H1 (cell line): ENCODE results near the gene MGAT5. TPM values are rescaled to one million over a fixed set of nuclear protein-coding genes. Genes with fewer than 3 reads are reported as not detected.

Experiments used
- CTCF ChIA-PET: fragments of 300-600 bp; sonication (Branson Sonifier 250); formaldehyde crosslinking; loops from one replicate; lab custom pipeline; 2021; ENCODE audit not compliant: partially characterized antibody; lab: Charles Lee
- POLR2A ChIA-PET: fragments of 300-600 bp; sonication (Branson Sonifier 250); formaldehyde crosslinking; loops from one replicate; lab custom pipeline; 2021; ENCODE audit warnings: inconsistent platforms; ENCODE audit not compliant: partially characterized antibody; lab: Charles Lee
- DNase-seq, 2 experiments: peaks; one replicate each; pipeline versions ENCODE4 v3.0.0 to v3.0.0-alpha.2; 2010 to 2022; ENCODE audit warnings: low spot score in 2 of 2, low read depth in 1 of 2, mixed read lengths in 1 of 2
- FAIRE-seq: peaks from 2 replicates; lab custom pipeline; 2011; peaks lifted over from hg19 to GRCh38; lab: Jason Lieb, UNC
- H2AFZ ChIP-seq: 2 replicates; pipeline ENCODE4 v1.8.1; 2012; ENCODE audit warnings: low read length, inconsistent platforms
- H2AK5ac ChIP-seq: 2 replicates; pipeline ENCODE4 v1.6.1; 2013; ENCODE audit warnings: low read depth, low read length
- H2BK120ac ChIP-seq: replicated peaks from 2 replicates; pipeline ENCODE3; 2013; ENCODE audit warnings: low read depth, low read length, inconsistent platforms
- H2BK12ac ChIP-seq: 2 replicates; pipeline ENCODE4 v1.6.1; 2013; ENCODE audit warnings: low read depth, low read length
- H2BK15ac ChIP-seq: 2 replicates; pipeline ENCODE4 v1.6.1; 2013; ENCODE audit warnings: low read length
- H2BK20ac ChIP-seq: 2 replicates; pipeline ENCODE4 v1.6.1; 2013; ENCODE audit warnings: low read length
- H2BK5ac ChIP-seq: 2 replicates; pipeline ENCODE4 v1.6.1; 2013; ENCODE audit warnings: low read depth, low read length
- H3K14ac ChIP-seq: 2 replicates; pipeline ENCODE4 v1.6.1; 2013; ENCODE audit warnings: inconsistent platforms; ENCODE audit not compliant: insufficient read length
- H3K18ac ChIP-seq: 2 replicates; pipeline ENCODE4 v1.6.1; 2013; ENCODE audit warnings: low read length; ENCODE audit errors: extremely low read depth
- H3K23ac ChIP-seq: 2 replicates; pipeline ENCODE4 v1.6.1; 2013; ENCODE audit warnings: inconsistent platforms; ENCODE audit not compliant: insufficient read length
- H3K23me2 ChIP-seq: 2 replicates; pipeline ENCODE4 v1.6.1; 2013; ENCODE audit warnings: low read depth, low read length
- H3K27ac ChIP-seq: 2 replicates; pipeline ENCODE4 v1.6.1; 2011; ENCODE audit warnings: low read depth, low read length, inconsistent platforms
- H3K27me3 ChIP-seq, 4 experiments: replicated peaks in 1 of 4; 1 replicate in 1 of 4; 2 replicates in 3 of 4; pipeline versions ENCODE4 v1.6.1 to v1.8.1; 2011 to 2013; ENCODE audit warnings: low read length in 3 of 4, mild to moderate bottlenecking in 3 of 4, inconsistent platforms in 2 of 4, mixed read lengths in 2 of 4, moderate library complexity in 1 of 4; ENCODE audit not compliant: control insufficient read depth in 3 of 4, insufficient read depth in 3 of 4; ENCODE audit errors: extremely low read depth in 1 of 4
- H3K36me3 ChIP-seq, 4 experiments: 2 replicates each; pipeline versions ENCODE4 v1.6.1 to v1.8.1; 2011 to 2013; ENCODE audit warnings: mild to moderate bottlenecking in 4 of 4, low read length in 3 of 4, moderate library complexity in 2 of 4, control low read depth in 1 of 4, inconsistent platforms in 1 of 4; ENCODE audit not compliant: insufficient read depth in 4 of 4, control insufficient read depth in 2 of 4
- H3K4ac ChIP-seq: replicated peaks from 2 replicates; pipeline ENCODE3; 2013; ENCODE audit warnings: low read length, low read depth, mixed read lengths, inconsistent platforms; ENCODE audit not compliant: insufficient read length
- H3K4me1 ChIP-seq, 4 experiments: replicated peaks in 1 of 4; 1 replicate in 1 of 4; 2 replicates in 3 of 4; pipeline versions ENCODE4 v1.6.1 to v1.8.1; 2011 to 2013; ENCODE audit warnings: low read length in 3 of 4, inconsistent platforms in 2 of 4, mixed read lengths in 1 of 4; ENCODE audit not compliant: insufficient read depth in 4 of 4, control insufficient read depth in 3 of 4
- H3K4me2 ChIP-seq, 2 experiments: 2 replicates each; pipeline versions ENCODE4 v1.6.1 to v1.8.1; 2011 to 2013; ENCODE audit warnings: low read depth in 2 of 2, low read length in 2 of 2, control low read depth in 1 of 2, inconsistent platforms in 1 of 2, mild to moderate bottlenecking in 1 of 2; ENCODE audit not compliant: insufficient read depth in 1 of 2
- H3K4me3 ChIP-seq, 4 experiments: fragments of 200-600, 300-600 bp in 1 of 4; sonication (generic), shearing (Covaris generic), sonication (Bioruptor Twin) in 1 of 4; 2 replicates each; pipeline versions ENCODE4 v1.5.1 to v1.8.1; 2011 to 2016; ENCODE audit warnings: low read length in 4 of 4, low read depth in 3 of 4, control low read depth in 2 of 4, inconsistent platforms in 2 of 4, mild to moderate bottlenecking in 2 of 4, mixed read lengths in 1 of 4, moderate library complexity in 1 of 4; ENCODE audit not compliant: insufficient read depth in 2 of 4; ENCODE audit errors: extremely low read depth in 1 of 4
- H3K56ac ChIP-seq: replicated peaks from 2 replicates; pipeline ENCODE3; 2013; ENCODE audit warnings: low read depth, mild to moderate bottlenecking, mixed read lengths, low read length, inconsistent platforms; ENCODE audit not compliant: insufficient read length
- H3K79me1 ChIP-seq: 2 replicates; pipeline ENCODE4 v1.6.1; 2013; ENCODE audit warnings: low read depth, low read length, control low read depth
- H3K79me2 ChIP-seq, 2 experiments: 2 replicates each; pipeline versions ENCODE4 v1.6.1 to v1.8.1; 2012 to 2013; ENCODE audit warnings: low read length in 2 of 2, mild to moderate bottlenecking in 2 of 2, inconsistent platforms in 1 of 2; ENCODE audit not compliant: insufficient read depth in 2 of 2, control insufficient read depth in 1 of 2
- H3K9ac ChIP-seq, 4 experiments: replicated peaks in 1 of 4; 1 replicate in 1 of 4; 2 replicates in 3 of 4; pipeline versions ENCODE4 v1.6.1 to v1.8.1; 2011 to 2013; ENCODE audit warnings: low read depth in 3 of 4, low read length in 3 of 4, control low read depth in 2 of 4, mild to moderate bottlenecking in 2 of 4, moderate library complexity in 2 of 4, inconsistent platforms in 1 of 4; ENCODE audit errors: extremely low read depth in 1 of 4
- H3K9me3 ChIP-seq, 2 experiments: 2 replicates each; pipeline versions ENCODE4 v1.6.1 to v1.8.1; 2012 to 2013; ENCODE audit warnings: mild to moderate bottlenecking in 2 of 2, moderate library complexity in 2 of 2, control low read depth in 1 of 2, inconsistent platforms in 1 of 2, low read depth in 1 of 2, low read length in 1 of 2, mixed read lengths in 1 of 2; ENCODE audit not compliant: insufficient read depth in 2 of 2
- H4K20me1 ChIP-seq, 2 experiments: replicated peaks in 1 of 2; 2 replicates each; pipeline versions ENCODE3 to v1.8.1; 2011 to 2013; ENCODE audit warnings: inconsistent platforms in 2 of 2, low read length in 2 of 2, mild to moderate bottlenecking in 1 of 2; ENCODE audit not compliant: insufficient read depth in 2 of 2, control insufficient read depth in 1 of 2
- H4K5ac ChIP-seq: 2 replicates; pipeline ENCODE4 v1.6.1; 2013; ENCODE audit warnings: low read length, low read depth, mixed read lengths, inconsistent platforms; ENCODE audit not compliant: insufficient read length
- H4K8ac ChIP-seq: 2 replicates; pipeline ENCODE4 v1.8.0; 2013; ENCODE audit warnings: mild to moderate bottlenecking, moderate library complexity, low read length, inconsistent platforms; ENCODE audit not compliant: insufficient read depth; ENCODE audit errors: extremely low read depth
- H4K91ac ChIP-seq: replicated peaks from 2 replicates; pipeline ENCODE3; 2013; ENCODE audit warnings: low read length, mixed read lengths, inconsistent platforms; ENCODE audit not compliant: insufficient read length
- ATF2 ChIP-seq: IDR thresholded peaks from 2 replicates; pipeline ENCODE4 v1.6.1; 2012; ENCODE audit warnings: low read length, inconsistent platforms
- CBX8 ChIP-seq: fragments of 300-800, 300-1000 bp; sonication (generic); IDR thresholded peaks from 2 replicates; pipeline ENCODE4 v1.7.1; 2016; ENCODE audit warnings: low read depth, low read length, borderline replicate concordance
- CHD1 ChIP-seq: IDR thresholded peaks from 2 replicates; pipeline ENCODE4 v1.6.1; 2012; ENCODE audit warnings: low read depth, low read length, improper control_type of control experiment
- KDM5A ChIP-seq: fragments of 200-600 bp; IDR thresholded peaks from 2 replicates; pipeline ENCODE4 v1.7.1; 2012; ENCODE audit warnings: mild to moderate bottlenecking, low read length, inconsistent platforms, mixed read lengths
- POU5F1 ChIP-seq: IDR thresholded peaks from 2 replicates; pipeline ENCODE4 v1.6.1; 2011; ENCODE audit warnings: low read depth, mild to moderate bottlenecking, low read length, moderate library complexity
- SIN3A ChIP-seq, 2 experiments: IDR thresholded peaks in 1 of 2; conservative IDR thresholded peaks in 1 of 2; 2 replicates each; pipeline ENCODE4 v1.6.1; 2011 to 2012; ENCODE audit warnings: low read length in 2 of 2, improper control_type of control experiment in 1 of 2, low read depth in 1 of 2, mild to moderate bottlenecking in 1 of 2
- SIRT6 ChIP-seq: IDR thresholded peaks from one replicate; pipeline ENCODE4 v1.7.1; 2012; ENCODE audit warnings: low read length, inconsistent platforms
- SP2 ChIP-seq: IDR thresholded peaks from 2 replicates; pipeline ENCODE4 v1.6.1; 2012; ENCODE audit warnings: mild to moderate bottlenecking, low read length, inconsistent platforms
- USF2 ChIP-seq: IDR thresholded peaks from 2 replicates; pipeline ENCODE4 v1.6.1; 2011; ENCODE audit warnings: low read length, improper control_type of control experiment
- WGBS, 2 experiments: shearing (Covaris generic) in 1 of 2; methylation state at CpG; one replicate each; pipeline versions ENCODE4 v1.1.6 to v1.1.7; 2013 to 2015; ENCODE audit warnings: low lambda C conversion rate in 2 of 2, mixed read lengths in 2 of 2, inconsistent platforms in 1 of 2, low coverage in 1 of 2, missing lambda C conversion rate in 1 of 2; ENCODE audit not compliant: insufficient replicate concordance in 2 of 2, insufficient coverage in 1 of 2, insufficient read length in 1 of 2; ENCODE audit errors: extremely low coverage in 1 of 2, missing lambda C conversion rate in 1 of 2; 5-methylcytosine and 5-hydroxymethylcytosine counted together
- polyA plus RNA-seq, 7 experiments: library from polyadenylated mRNA; depleted of rRNA in 3 of 7; stranded (reverse) in 5 of 7; unstranded in 2 of 7; fragments of >200 nt in 5 of 7; fragments of 200-250 nt in 2 of 7; gene quantifications; 1 replicate in 5 of 7; 2 replicates in 1 of 7; 4 replicates in 1 of 7; pipeline versions ENCODE4 v1.2.1 to v1.2.3, GENCODE V29; 2011 to 2013; ENCODE audit warnings: missing spikeins in 2 of 7, mixed read lengths in 2 of 7
- total RNA-seq: library from RNA; stranded (reverse); fragmentation: NEBNext Ultra II Directional; extraction: Animal tissue kit (Norgen Biotek cat#: 25700); gene quantifications from 2 replicates; pipeline ENCODE4 v1.2.1, GENCODE V29; 2021

The MGAT5 gene
- total and polyA plus RNA-seq, 2 of the 8 experiments (the other 6 are each of a cell fraction or from before 2014, with no cell fraction given): 11.2 to 49.2 TPM

GRCh38 chr2:134445985-134446382 is 192.1 kb downstream of the MGAT5 start:
- Histone ChIP-seq H3K4me3 (no peak overlapping the region), H3K27ac (no peak overlapping the region), H2BK5ac (no peak overlapping the region), H3K4me1 (no peaks in the 10 kb centered on the region; a peak in 1 of 7 replicates), H3K14ac (no peak overlapping the region), H3K56ac (no peak overlapping the region), H2BK20ac (no peak overlapping the region), H2BK15ac (no peak overlapping the region), H4K8ac (no peak overlapping the region), H3K4me2 (no peak overlapping the region), H3K9ac (no peak overlapping the region), H2AK5ac (no peak overlapping the region), H4K91ac (no peak overlapping the region), H3K18ac (no peak overlapping the region), H4K5ac (no peak overlapping the region), H3K9me3 (no peaks in the 10 kb centered on the region), H4K20me1 (peaks cover 0 to 1% of the 10 kb centered on the region in 2 experiments), H3K79me1 (no peaks in the 10 kb centered on the region), H3K79me2 (no peaks in the 10 kb centered on the region), H3K4ac (no peak overlapping the region), H3K27me3 (no peaks in the 10 kb centered on the region), H2BK120ac (no peak overlapping the region), H3K23ac (no peak overlapping the region), H3K23me2 (peaks cover 2% of the 10 kb centered on the region; the same call in 1 of the 2 replicates), H2AFZ (no peak overlapping the region), H2BK12ac (no peak overlapping the region), H3K36me3 (no peaks in the 10 kb centered on the region; a peak in 1 of 8 replicates)
- WGBS, 2 experiments: 97% methylated on average over 11 of the region's 11 CpGs; no CpG with 5 or more reads in 1 of the 2 experiments
- DNase-seq: no peak
- ChIA-PET POLR2A (no interaction called here), CTCF (interaction anchor here (0.5 to 9.3 kb wide), 9 partner anchors 7 to 311 kb away, joined by 3 to 132 read pairs (median 5); no protein-coding TSS in a partner anchor)
- no peak for FAIRE-seq
- TF ChIP-seq CBX8 (no peak), USF2 (no peak), SIRT6 (no peak), ATF2 (no peak), SIN3A (conservative IDR thresholded peaks at IDR 0.05 in 1 of 2, IDR thresholded peaks at IDR 0.05 in 1 of 2; ENCODE audit: low read depth in 1 of 2, low read length in 2 of 2) (no peak), CHD1 (no peak), POU5F1 (no peak), KDM5A (no peak), SP2 (no peak)
